DMS114 treated with DMSO at 0.1 percent for 48 hours (cell line): ENCODE measurements around the gene C20orf96.
A peak's percentile ranks its signal among the peaks of the same experiment; 100 is the strongest.
"Not testable (repeated sequence)": the region's sequence is repeated elsewhere in the genome, so short reads cannot be mapped to it uniquely, and the experiment has no call there.

Experiments used
- DNase-seq: peaks from one replicate; lab custom pipeline; 2025; ENCODE audit not compliant: unreplicated experiment; lab: John Stamatoyannopoulos, UW

C20orf96 gene

DNA sequence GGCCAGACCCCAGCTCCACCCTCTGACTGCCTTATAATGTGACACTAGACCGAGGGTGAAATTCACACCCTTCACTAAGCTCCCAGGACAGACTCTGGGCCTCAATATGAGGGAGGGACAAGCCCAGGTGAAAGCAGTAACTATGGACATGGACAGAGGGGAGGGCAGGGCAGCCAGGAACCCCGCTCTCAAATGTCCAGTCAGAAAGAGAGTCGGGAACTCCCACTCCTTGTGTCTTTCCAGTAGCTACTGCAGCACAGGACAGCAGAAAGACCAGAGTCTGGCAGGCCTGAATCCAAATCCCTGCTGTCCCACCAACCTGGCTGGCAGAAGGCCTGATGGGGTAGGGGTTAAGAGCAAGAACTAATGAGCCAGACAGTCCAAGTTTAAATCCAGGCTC lies 6.4 kb downstream of the C20orf96 start:
- DNase-seq: no peak

DNA sequence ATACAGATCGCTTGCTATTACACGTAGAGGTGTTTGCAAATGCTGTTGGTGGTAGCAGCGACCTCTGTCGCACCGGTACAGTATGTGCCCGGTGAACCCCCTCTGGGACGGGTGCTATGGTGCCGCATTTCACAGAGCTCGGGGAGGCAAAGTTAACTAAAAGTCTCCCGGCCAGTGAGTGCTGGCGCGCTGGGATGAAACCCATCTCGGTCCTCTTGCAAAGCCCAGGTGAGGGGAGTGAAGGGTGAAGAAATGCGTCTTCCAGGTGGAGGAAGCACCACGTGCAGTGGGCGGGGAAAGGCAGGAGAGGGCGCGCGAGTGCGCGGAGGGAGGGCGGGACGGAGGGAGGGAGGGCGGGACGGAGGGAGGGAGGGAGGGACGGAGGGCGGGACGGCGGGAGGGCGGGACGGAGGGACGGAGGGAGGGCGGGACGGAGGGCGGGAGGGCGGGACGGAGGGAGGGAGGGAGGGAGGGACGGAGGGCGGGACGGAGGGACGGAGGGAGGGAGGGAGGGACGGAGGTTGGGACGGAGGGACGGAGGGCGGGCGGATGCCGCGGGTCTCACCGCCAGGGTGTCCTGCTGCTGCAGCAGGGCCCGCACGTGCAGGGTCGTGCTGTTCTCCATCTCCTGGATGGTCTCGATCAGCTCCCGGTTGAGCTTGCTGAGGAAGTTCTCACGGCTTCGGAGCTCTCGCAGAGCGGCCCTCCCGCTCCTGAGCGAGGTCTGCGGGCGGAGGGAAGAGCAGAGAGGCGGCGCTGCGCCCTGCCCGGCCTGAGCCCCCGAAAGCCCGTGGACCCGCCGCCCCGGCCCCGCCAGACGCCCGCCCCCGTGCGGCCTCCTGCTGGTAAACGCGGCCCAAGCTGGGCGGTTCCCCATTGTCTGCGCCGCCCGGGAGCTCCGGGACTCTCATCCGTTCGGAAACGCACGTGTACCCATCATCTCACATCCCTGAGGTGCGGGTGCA lies 11.7 kb downstream of the C20orf96 start:
- DNase-seq: no peak

GRCh38 chr20:278181-278580 lies 12.4 kb downstream of the C20orf96 start:
- DNase-seq: no peak

- no peak for DNase-seq
Observed at GRCh38 chr20:277496-277781, 13.1 kb downstream of the C20orf96 start.

- DNase-seq: no peak
Observed at GRCh38 chr20:276620-277495, 13.7 kb downstream of the C20orf96 start.

DNA sequence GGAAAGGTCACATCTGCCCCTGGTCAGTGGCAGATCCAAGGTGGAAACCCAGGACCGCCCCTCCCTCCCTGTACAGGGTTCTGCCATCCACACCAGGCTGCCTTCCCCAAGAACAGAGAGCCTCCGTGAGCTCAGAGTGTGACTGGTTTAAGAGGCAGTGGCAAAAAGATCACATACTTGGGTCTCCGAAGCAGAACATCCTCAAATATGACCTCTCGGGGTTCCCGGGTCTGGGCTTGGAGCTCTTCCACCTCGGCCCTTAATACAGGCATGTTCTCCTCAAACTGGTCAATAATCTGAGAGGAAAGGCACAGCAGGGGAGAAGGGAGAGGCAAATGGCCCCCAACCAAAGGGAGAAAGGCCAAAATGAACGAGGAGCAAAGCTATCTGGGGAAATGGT lies 14.8 kb downstream of the C20orf96 start:
- DNase-seq: no peak

GRCh38 chr20:273884-274283 lies 16.7 kb downstream of the C20orf96 start:
- DNase-seq: no peak

GRCh38 chr20:272718-273117 lies 17.8 kb downstream of the C20orf96 start:
- no peak for DNase-seq

DNA sequence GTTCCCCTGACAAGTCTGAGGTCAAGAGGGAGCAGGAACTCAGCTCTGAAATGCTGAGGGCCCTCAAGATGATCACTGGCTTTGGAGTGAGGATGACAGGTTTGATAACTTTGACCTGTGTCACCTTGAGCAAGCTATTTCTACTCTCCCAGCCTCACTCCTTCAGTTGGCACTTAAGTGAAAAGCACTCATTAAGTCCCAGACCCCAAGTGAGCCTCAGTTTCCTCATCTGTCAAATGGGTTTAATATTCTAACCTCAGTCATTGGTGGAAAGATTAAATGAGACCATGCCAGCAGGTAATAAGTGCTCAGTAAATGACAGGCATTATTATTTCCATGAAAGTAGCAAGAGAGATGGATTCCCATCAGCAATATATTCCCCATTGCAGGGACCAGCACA lies 19.0 kb downstream of the C20orf96 start:
- no peak for DNase-seq

- no peak for DNase-seq
Observed at GRCh38 chr20:271069-271468, 19.5 kb downstream of the C20orf96 start.

DNA sequence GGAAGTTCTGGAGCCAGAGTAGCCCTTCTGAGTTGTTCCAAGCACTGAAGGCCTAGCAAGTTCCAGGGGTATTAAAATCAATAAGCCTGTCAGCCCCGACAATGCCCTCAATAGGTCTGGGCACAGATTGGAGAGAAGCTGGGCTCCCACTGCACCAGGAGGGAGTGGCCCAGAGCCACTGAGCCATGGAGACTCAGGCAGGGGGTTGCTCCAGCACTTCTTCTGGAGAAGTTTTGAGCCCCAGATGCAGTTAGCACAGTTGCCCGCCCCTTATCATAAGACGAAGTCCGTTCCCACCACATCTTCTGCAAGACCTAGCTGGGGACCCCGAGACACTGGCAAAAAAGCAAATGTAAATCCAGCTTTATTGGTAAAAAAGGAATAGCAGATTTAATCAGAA lies 20.0 kb downstream of the C20orf96 start:
- DNase-seq: no peak

GRCh38 chr20:266596-267562 lies 23.7 kb downstream of the C20orf96 start:
- DNase-seq: peak; percentile 59

GRCh38 chr20:263701-264100 lies 26.8 kb downstream of the C20orf96 start:
- DNase-seq: no peak

DNA sequence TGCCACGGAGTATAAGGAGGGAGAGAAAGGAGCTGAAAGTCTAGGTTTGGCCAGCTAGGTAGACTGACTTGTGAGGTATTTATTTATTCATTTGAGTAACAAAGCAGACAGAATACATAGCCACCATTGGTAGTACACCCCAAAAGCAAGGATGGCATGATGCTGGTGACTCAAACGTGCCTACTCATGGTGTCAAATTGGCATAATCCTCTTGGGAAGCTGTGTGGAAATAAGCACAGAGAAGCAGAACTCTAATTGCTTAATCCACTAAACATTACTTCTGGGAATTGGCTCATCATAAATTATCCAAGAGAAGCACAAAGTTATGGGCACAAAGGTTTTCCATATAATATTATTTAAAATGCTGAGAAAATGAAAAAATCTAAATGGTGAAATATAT lies 30.6 kb downstream of the C20orf96 start:
- no peak for DNase-seq

- DNase-seq: no peak
Observed at GRCh38 chr20:258963-259362, 31.6 kb downstream of the C20orf96 start.

GRCh38 chr20:258269-258858 lies 32.2 kb downstream of the C20orf96 start:
- no peak for DNase-seq

DNA sequence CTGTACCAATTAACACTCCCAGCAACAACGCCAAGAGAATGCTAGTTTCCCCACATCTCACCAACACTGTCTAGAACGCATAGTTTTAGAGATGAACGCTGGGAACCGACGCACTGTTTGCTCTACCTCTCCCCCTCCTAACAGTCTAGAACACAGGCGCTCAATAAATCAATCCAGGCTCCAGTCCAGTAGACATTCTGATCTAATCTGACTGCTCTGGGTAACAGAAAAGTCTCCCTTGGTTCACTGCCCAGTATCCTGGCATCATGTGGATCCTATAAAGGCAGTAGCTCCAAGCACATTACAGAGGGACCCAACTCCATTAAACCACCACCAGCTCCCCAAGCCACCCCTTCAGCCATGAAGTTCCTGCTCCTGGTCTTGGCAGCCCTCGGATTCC lies 33.1 kb downstream of the C20orf96 start, which contains the start of gene DEFB132:
DEFB132 (plus strand) TSS at position 306 of the 400 bp plus-strand sequence; CDS start at position 361, 55 bp downstream.
- DNase-seq: no peak

- not testable (repeated sequence) for DNase-seq
Observed at GRCh38 chr20:253447-253846, 37.1 kb downstream of the C20orf96 start.

GRCh38 chr20:252801-253200 lies 37.7 kb downstream of the C20orf96 start:
- DNase-seq: no peak

DNA sequence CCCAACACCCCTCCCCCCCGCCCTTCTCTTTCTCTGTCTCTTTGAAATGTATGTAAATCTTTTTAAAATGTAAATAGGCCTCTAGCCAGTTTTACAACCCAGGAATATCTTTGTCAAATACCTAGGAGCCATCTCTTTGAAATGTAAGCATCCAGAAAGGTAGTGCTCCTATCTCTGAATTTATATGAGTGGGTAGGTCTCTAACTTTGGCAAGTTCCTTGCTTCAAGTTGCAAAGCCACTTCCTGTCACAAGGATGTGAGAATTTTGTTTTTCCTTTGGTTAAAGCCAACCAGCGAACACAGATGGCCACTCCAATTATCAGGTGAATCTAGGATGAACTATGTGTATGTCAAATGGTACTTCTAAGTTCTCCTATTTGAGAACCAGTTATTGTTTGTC lies 39.2 kb downstream of the C20orf96 start:
- DNase-seq: no peak
